IMR-90 (cell line): ENCODE measurements around the gene ZNF74. TPM values are rescaled to one million over a fixed set of nuclear protein-coding genes. Genes with fewer than 3 reads are reported as not detected.
"Not testable (repeated sequence)": the region's sequence is repeated elsewhere in the genome, so short reads cannot be mapped to it uniquely, and the experiment has no call there.

Experiments used
- ATAC-seq: fragments of 200-7000 bp; cut with Tn5 transposase; 2 replicates; pipeline ENCODE4 v1.9.1; 2020; ENCODE audit warnings: low read depth, mild to moderate bottlenecking, moderate library complexity
- BruUV-seq: library from RNA; stranded (reverse); fragments of 400-500 nt; replicated peaks from 2 replicates; lab custom pipeline; 2021; lab: Mats Ljungman, UMichigan
- CTCF ChIA-PET: fragments of 300-600 bp; formaldehyde crosslinking; extraction: SDS; loops from one replicate; lab custom pipeline; 2021; ENCODE audit warnings: antibody characterized with exemption; lab: Yijun Ruan, JAX
- POLR2A ChIA-PET: fragments of 300-600 bp; sonication (Branson Sonifier 250); formaldehyde crosslinking; loops from one replicate; lab custom pipeline; 2022; ENCODE audit warnings: antibody characterized with exemption; ENCODE audit not compliant: unreplicated experiment; lab: Charles Lee
- DNase-seq: peaks from one replicate; pipeline ENCODE4 v3.0.0; 2013
- H2AFZ ChIP-seq: replicated peaks from 2 replicates; pipeline ENCODE3; 2013; ENCODE audit warnings: low read length, mild to moderate bottlenecking; ENCODE audit not compliant: poor library complexity
- H2AK5ac ChIP-seq: 2 replicates; pipeline ENCODE4 v1.6.1; 2013; ENCODE audit warnings: low read depth, low read length, inconsistent platforms
- H2AK9ac ChIP-seq: replicated peaks from 2 replicates; pipeline ENCODE3; 2013; ENCODE audit warnings: mild to moderate bottlenecking, low read depth, low read length, moderate library complexity; ENCODE audit not compliant: poor library complexity
- H2BK120ac ChIP-seq: 2 replicates; pipeline ENCODE4 v1.6.1; 2013; ENCODE audit warnings: low read depth, low read length, inconsistent platforms
- H2BK15ac ChIP-seq: 3 replicates; pipeline ENCODE4 v1.6.1; 2013; ENCODE audit warnings: low read depth, low read length, inconsistent platforms
- H2BK20ac ChIP-seq: 2 replicates; pipeline ENCODE4 v1.6.1; 2013; ENCODE audit warnings: low read depth, mild to moderate bottlenecking, inconsistent platforms, low read length, moderate library complexity
- H2BK5ac ChIP-seq: 2 replicates; pipeline ENCODE4 v1.6.1; 2013; ENCODE audit warnings: mild to moderate bottlenecking, low read depth, low read length, inconsistent platforms; ENCODE audit not compliant: poor library complexity, severe bottlenecking
- H3K14ac ChIP-seq: replicated peaks from 2 replicates; pipeline ENCODE4 v1.6.1; 2013; ENCODE audit warnings: low read depth, low read length, inconsistent platforms
- H3K18ac ChIP-seq: 2 replicates; pipeline ENCODE4 v1.6.1; 2013; ENCODE audit warnings: low read depth, low read length, control low read depth
- H3K23ac ChIP-seq: 2 replicates; pipeline ENCODE4 v1.6.1; 2013; ENCODE audit warnings: low read depth, low read length, inconsistent platforms
- H3K27ac ChIP-seq: 2 replicates; pipeline ENCODE4 v1.5.1; 2013; ENCODE audit warnings: mild to moderate bottlenecking, control low read depth, low read length; ENCODE audit not compliant: insufficient read depth
- H3K27me3 ChIP-seq: 2 replicates; pipeline ENCODE4 v1.6.1; 2013; ENCODE audit warnings: low read length; ENCODE audit not compliant: control insufficient read depth, insufficient read depth
- H3K36me3 ChIP-seq: 2 replicates; pipeline ENCODE4 v1.6.1; 2013; ENCODE audit warnings: low read length, mixed read lengths; ENCODE audit not compliant: control insufficient read depth, insufficient read depth
- H3K4ac ChIP-seq: 2 replicates; pipeline ENCODE4 v1.6.1; 2013; ENCODE audit warnings: low read depth, low read length, inconsistent platforms
- H3K4me1 ChIP-seq: 2 replicates; pipeline ENCODE4 v1.6.1; 2013; ENCODE audit warnings: low read length, mixed read lengths; ENCODE audit not compliant: control insufficient read depth, insufficient read depth
- H3K4me2 ChIP-seq: 2 replicates; pipeline ENCODE4 v1.6.1; 2013; ENCODE audit warnings: low read depth, mild to moderate bottlenecking, control low read depth, low read length, moderate library complexity
- H3K4me3 ChIP-seq: 2 replicates; pipeline ENCODE4 v1.5.1; 2013; ENCODE audit warnings: low read depth, mild to moderate bottlenecking, control low read depth, low read length, moderate library complexity; ENCODE audit not compliant: insufficient read depth
- H3K56ac ChIP-seq: 2 replicates; pipeline ENCODE4 v1.6.1; 2013; ENCODE audit warnings: low read length, inconsistent platforms; ENCODE audit not compliant: insufficient read depth; ENCODE audit errors: extremely low read depth
- H3K79me1 ChIP-seq, 2 experiments: 2 replicates each; pipeline ENCODE4 v1.6.1; 2013; ENCODE audit warnings: low read length in 2 of 2, inconsistent platforms in 1 of 2, low read depth in 1 of 2
- H3K9ac ChIP-seq: 2 replicates; pipeline ENCODE4 v1.6.1; 2013; ENCODE audit warnings: low read depth, low read length, control low read depth
- H3K9me1 ChIP-seq: 2 replicates; pipeline ENCODE4 v1.6.1; 2013; ENCODE audit warnings: low read length, inconsistent platforms; ENCODE audit not compliant: insufficient read depth
- H3K9me3 ChIP-seq: 2 replicates; pipeline ENCODE4 v1.6.1; 2013; ENCODE audit warnings: low read length; ENCODE audit not compliant: control insufficient read depth, insufficient read depth
- H4K20me1 ChIP-seq: 2 replicates; pipeline ENCODE4 v1.6.1; 2013; ENCODE audit warnings: low read length, inconsistent platforms; ENCODE audit not compliant: insufficient read depth
- H4K5ac ChIP-seq: 2 replicates; pipeline ENCODE4 v1.6.1; 2013; ENCODE audit warnings: mild to moderate bottlenecking, low read depth, low read length, control low read depth
- H4K8ac ChIP-seq, 2 experiments: 2 replicates each; pipeline ENCODE4 v1.6.1; 2013; ENCODE audit warnings: low read depth in 2 of 2, low read length in 2 of 2, control low read depth in 1 of 2, inconsistent platforms in 1 of 2
- H4K91ac ChIP-seq: 2 replicates; pipeline ENCODE4 v1.6.1; 2013; ENCODE audit warnings: low read depth, low read length, inconsistent platforms; ENCODE audit not compliant: insufficient read depth
- MAFK ChIP-seq: IDR thresholded peaks from 2 replicates; pipeline ENCODE4 v1.6.1; 2012; ENCODE audit warnings: low read depth, low read length, improper control_type of control experiment
- POLR2A ChIP-seq: IDR thresholded peaks from 2 replicates; pipeline ENCODE4 v1.6.1; 2012; ENCODE audit warnings: mild to moderate bottlenecking, low read depth, low read length
- RFX5 ChIP-seq: IDR thresholded peaks from 2 replicates; pipeline ENCODE4 v1.8.0; 2012; ENCODE audit warnings: low read depth, mild to moderate bottlenecking, low read length, moderate library complexity
- SMC3 ChIP-seq: fragments of 150-350 bp; IDR thresholded peaks from 2 replicates; pipeline ENCODE4 v1.6.1; 2016; ENCODE audit warnings: low read depth, mild to moderate bottlenecking, antibody characterized with exemption, low read length, moderate library complexity
- WGBS, 2 experiments: methylation state at CpG; one replicate each; pipeline versions ENCODE4 v1.1.5 to v1.1.7; 2013; ENCODE audit warnings: missing lambda C conversion rate in 2 of 2; ENCODE audit not compliant: insufficient read length in 1 of 2; ENCODE audit errors: extremely low coverage in 2 of 2; 5-methylcytosine and 5-hydroxymethylcytosine counted together
- dilution Hi-C: fragments of 300-500 bp; cut with HindIII; formaldehyde crosslinking; loops from one replicate; pipeline ENCODE4 v1.14.3; 2018; ENCODE audit warnings: low sequenced_read_pairs; ENCODE audit not compliant: unreplicated experiment
- in situ Hi-C: fragments of 300-500 bp; cut with MboI; formaldehyde crosslinking; loops from 3 replicates; pipeline ENCODE4 v1.14.3; 2019; ENCODE audit warnings: low sequenced_read_pairs, inconsistent platforms, mixed read lengths
- intact Hi-C: fragments of 100-400 bp; cut with micrococcal nuclease; formaldehyde crosslinking; loops from 2 replicates; pipeline ENCODE4 v1.10.0; 2022
- polyA plus RNA-seq, 3 experiments: library from polyadenylated mRNA; depleted of rRNA; stranded (reverse); fragments of >200 nt; gene quantifications; 2 replicates each; pipeline ENCODE4 v1.2.3, GENCODE V29; 2012; ENCODE audit warnings: low replicate concordance in 1 of 3
- total RNA-seq: library from RNA; depleted of rRNA; stranded (reverse); fragments of >200 nt; gene quantifications from 2 replicates; pipeline ENCODE4 v1.2.3, GENCODE V29; 2012
- TF ChIP-seq, protein P1 (sequence below): conservative IDR thresholded peaks from 2 replicates; pipeline ENCODE4 v1.5.1; 2012; ENCODE audit warnings: mild to moderate bottlenecking, low read depth, low read length, improper control_type of control experiment

ZNF74 gene
- total and polyA plus RNA-seq, 2 of the 4 experiments (the other 2 are of a cell fraction): 7.5 to 8.4 TPM

- H3K4me3 ChIP-seq: no peak overlapping the region
- no peak overlapping the region for H2AFZ ChIP-seq
- no peak overlapping the region for H4K5ac ChIP-seq
- no peak overlapping the region for H2AK9ac ChIP-seq
- no peak overlapping the region for H2AK5ac ChIP-seq
- peaks cover 6% of the 10 kb centered on the region; the same call in 1 of the 2 replicates for H3K9me1 ChIP-seq
- no peaks in the 10 kb centered on the region for H3K9me3 ChIP-seq
- CTCF ChIA-PET: no interaction called here
- no peak overlapping the region for H3K4me2 ChIP-seq
- no peak overlapping the region for H2BK120ac ChIP-seq
- in situ Hi-C loops (no loop called here), dilution Hi-C loops (no loop called here), intact Hi-C loops (no loop called here)
- no peak overlapping the region for H2BK5ac ChIP-seq
- TF ChIP-seq POLR2A (no peak), MAFK (no peak), SMC3 (no peak), RFX5 (no peak)
- TF ChIP-seq, protein P1, sequence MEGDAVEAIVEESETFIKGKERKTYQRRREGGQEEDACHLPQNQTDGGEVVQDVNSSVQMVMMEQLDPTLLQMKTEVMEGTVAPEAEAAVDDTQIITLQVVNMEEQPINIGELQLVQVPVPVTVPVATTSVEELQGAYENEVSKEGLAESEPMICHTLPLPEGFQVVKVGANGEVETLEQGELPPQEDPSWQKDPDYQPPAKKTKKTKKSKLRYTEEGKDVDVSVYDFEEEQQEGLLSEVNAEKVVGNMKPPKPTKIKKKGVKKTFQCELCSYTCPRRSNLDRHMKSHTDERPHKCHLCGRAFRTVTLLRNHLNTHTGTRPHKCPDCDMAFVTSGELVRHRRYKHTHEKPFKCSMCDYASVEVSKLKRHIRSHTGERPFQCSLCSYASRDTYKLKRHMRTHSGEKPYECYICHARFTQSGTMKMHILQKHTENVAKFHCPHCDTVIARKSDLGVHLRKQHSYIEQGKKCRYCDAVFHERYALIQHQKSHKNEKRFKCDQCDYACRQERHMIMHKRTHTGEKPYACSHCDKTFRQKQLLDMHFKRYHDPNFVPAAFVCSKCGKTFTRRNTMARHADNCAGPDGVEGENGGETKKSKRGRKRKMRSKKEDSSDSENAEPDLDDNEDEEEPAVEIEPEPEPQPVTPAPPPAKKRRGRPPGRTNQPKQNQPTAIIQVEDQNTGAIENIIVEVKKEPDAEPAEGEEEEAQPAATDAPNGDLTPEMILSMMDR: no peak
- H2BK15ac ChIP-seq: no peak overlapping the region
- no TSS peak for BruUV-seq
- no peak for DNase-seq
- no peak overlapping the region for H3K23ac ChIP-seq
- H3K9ac ChIP-seq: no peak overlapping the region
- H3K4ac ChIP-seq: no peak overlapping the region
- H3K4me1 ChIP-seq: no peaks in the 10 kb centered on the region
- no peaks in the 10 kb centered on the region for H3K27me3 ChIP-seq
- no peak overlapping the region for H4K91ac ChIP-seq
- no peak overlapping the region for H2BK20ac ChIP-seq
- no peak overlapping the region for H3K14ac ChIP-seq
- H3K79me1 ChIP-seq: no peaks in the 10 kb centered on the region
- ATAC-seq: no peak
- POLR2A ChIA-PET: no interaction called here
- H4K20me1 ChIP-seq: no peaks in the 10 kb centered on the region; the same call in 1 of the 2 replicates
- H3K27ac ChIP-seq: no peak overlapping the region
- no peak overlapping the region for H4K8ac ChIP-seq
- no peak overlapping the region for H3K56ac ChIP-seq
- H3K18ac ChIP-seq: no peak overlapping the region
- peaks cover 30% of the 10 kb centered on the region for H3K36me3 ChIP-seq
- WGBS, 2 experiments: no CpG with 5 or more reads among the region's 4 CpGs
Measured at GRCh38 chr22:20408891-20409290, 14.9 kb downstream of the ZNF74 start.

DNA sequence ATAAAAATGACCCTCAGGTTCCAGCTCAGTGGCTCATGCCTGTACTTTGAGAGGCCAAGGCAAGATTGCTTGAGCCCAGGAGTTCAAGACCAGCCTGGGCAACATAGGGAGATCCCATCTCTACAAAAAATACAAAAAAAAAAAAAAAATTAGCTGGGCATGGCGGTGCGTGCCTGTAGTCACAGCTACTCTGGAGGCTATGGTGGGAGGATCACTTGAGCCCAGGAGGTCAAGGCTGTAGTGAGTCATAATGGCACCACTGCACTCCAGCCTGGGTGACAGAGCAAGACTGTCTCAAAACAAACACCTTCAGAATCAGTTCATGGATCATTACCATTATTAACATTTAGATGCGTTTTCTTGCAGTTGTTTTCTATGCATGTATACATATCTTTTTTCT, 15.4 kb downstream of the ZNF74 start:
- H3K56ac ChIP-seq, H3K79me1 ChIP-seq, DNase-seq, H4K8ac ChIP-seq, H3K27me3 ChIP-seq, H2BK5ac ChIP-seq, H2AK9ac ChIP-seq, H3K14ac ChIP-seq, H4K20me1 ChIP-seq, H4K5ac ChIP-seq, CTCF ChIA-PET, H3K27ac ChIP-seq, H2AFZ ChIP-seq, H2BK20ac ChIP-seq, in situ Hi-C loops, H3K4me1 ChIP-seq, H3K9me3 ChIP-seq, BruUV-seq, H3K9ac ChIP-seq, H2AK5ac ChIP-seq, ATAC-seq, H4K91ac ChIP-seq, dilution Hi-C loops, intact Hi-C loops, H3K23ac ChIP-seq, H3K18ac ChIP-seq, H3K4ac ChIP-seq, H3K9me1 ChIP-seq, H2BK15ac ChIP-seq, H3K4me2 ChIP-seq, H3K4me3 ChIP-seq, POLR2A ChIA-PET, H2BK120ac ChIP-seq: not testable (repeated sequence)
- H3K36me3 ChIP-seq: peaks cover 27% of the 10 kb centered on the region
- WGBS, 2 experiments: no CpG with 5 or more reads among the region's 3 CpGs
